Jurkat, Clone E6-1 (cell line): ENCODE data around the gene KRT84.

Experiments used
- DNase-seq: peaks from one replicate; pipeline ENCODE4 v3.0.0-alpha.2; 2011; ENCODE audit warnings: low read depth, low spot score
- H3K4me3 ChIP-seq: 2 replicates; pipeline ENCODE4 v1.5.1; 2011; ENCODE audit warnings: mild to moderate bottlenecking, low read length, control low read depth, moderate library complexity

The KRT84 gene

GRCh38 chr12:52332381-52332780 is 53.1 kb downstream of the KRT84 start:
- no peak overlapping the region for H3K4me3 ChIP-seq
- DNase-seq: no peak

GRCh38 chr12:52331833-52332232 is 53.6 kb downstream of the KRT84 start:
- no peak for DNase-seq
- H3K4me3 ChIP-seq: no peak overlapping the region

- no peak overlapping the region for H3K4me3 ChIP-seq
These were observed 54.4 kb downstream of the KRT84 start for GRCh38 chr12:52331039-52331438.

GRCh38 chr12:52327830-52328500 is 57.5 kb downstream of the KRT84 start:
- DNase-seq: no peak
- no peak overlapping the region for H3K4me3 ChIP-seq

More at GRCh38 chr12:52331039-52331438, 54.4 kb downstream of the KRT84 start:
- no peak for DNase-seq
